ENCODE data around the gene CTDSPL. TPM values are rescaled to one million over a fixed set of nuclear protein-coding genes. Genes with fewer than 3 reads are reported as not detected.

CTDSPL gene
- total RNA-seq, 6 donors from 2014 or later = 35.6 to 78.1 (median 55.5) TPM

GRCh38 chr3:38017445-38018295 is 156.0 kb downstream of the CTDSPL start:
- no peak for ATAC-seq (ENCODE audit: low FRiP score in 2 of 2)

GRCh38 chr3:38018296-38019266 is 156.9 kb downstream of the CTDSPL start:
- 90 to 91% methylated on average over 13 of the region's 13 CpGs for WGBS, 2 donors
- H3K27ac ChIP-seq = peak overlapping the region in 1 of 4 donors; percentile 2
- H3K4me3 ChIP-seq = no peak overlapping the region
- peaks cover 9 to 63% (median 37%) of the 10 kb centered on the region in 4 donors for H3K36me3 ChIP-seq
- no peak for ATAC-seq (ENCODE audit: low FRiP score in 2 of 2)
- no peak for DNase-seq
- no peaks in the 10 kb centered on the region for H3K27me3 ChIP-seq
- TF ChIP-seq POLR2AphosphoS5 (IDR thresholded peaks at IDR 0.05) (no peak), POLR2A (IDR thresholded peaks at IDR 0.05) (no peak), CTCF (IDR thresholded peaks at IDR 0.05) (no peak), EP300 (IDR thresholded peaks at IDR 0.05) (no peak)
- peaks cover 6 to 16% (median 13%) of the 10 kb centered on the region in 4 donors for H3K4me1 ChIP-seq
- H3K9me3 ChIP-seq = peaks cover 0 to 4% (median 0%) of the 10 kb centered on the region in 4 donors

More at GRCh38 chr3:38017445-38018295, 156.0 kb downstream of the CTDSPL start:
- Histone ChIP-seq H3K36me3 (peaks cover 9 to 67% (median 37%) of the 10 kb centered on the region in 4 donors), H3K4me1 (peaks cover 3 to 9% (median 6%) of the 10 kb centered on the region in 4 donors), H3K27ac (no peak overlapping the region), H3K9me3 (peaks cover 0 to 4% (median 0%) of the 10 kb centered on the region in 4 donors), H3K27me3 (no peaks in the 10 kb centered on the region), H3K4me3 (no peak overlapping the region)
- no peak for TF ChIP-seq CTCF (IDR thresholded peaks at IDR 0.05)
- no peak for TF ChIP-seq POLR2AphosphoS5 (IDR thresholded peaks at IDR 0.05)
- no peak for TF ChIP-seq EP300 (IDR thresholded peaks at IDR 0.05)
- no peak for TF ChIP-seq POLR2A (IDR thresholded peaks at IDR 0.05)
- no peak for DNase-seq
- 79 to 96% methylated on average over 6 of the region's 9 CpGs for WGBS, 2 donors

- H3K27me3 ChIP-seq = no peaks in the 10 kb centered on the region
- peaks cover 0 to 4% (median 0%) of the 10 kb centered on the region in 4 donors for H3K9me3 ChIP-seq
- no peak for ATAC-seq (ENCODE audit: low FRiP score in 2 of 2)
- TF ChIP-seq EP300 (IDR thresholded peaks at IDR 0.05) (no peak), POLR2AphosphoS5 (IDR thresholded peaks at IDR 0.05) (no peak), CTCF (IDR thresholded peaks at IDR 0.05) (no peak), POLR2A (IDR thresholded peaks at IDR 0.05) (no peak)
- H3K27ac ChIP-seq = no peak overlapping the region
- no peak for DNase-seq
- no peak overlapping the region for H3K4me3 ChIP-seq
- WGBS, 2 donors = 84 to 93% methylated on average over 10 of the region's 10 CpGs
- peaks cover 9 to 53% (median 36%) of the 10 kb centered on the region in 4 donors for H3K36me3 ChIP-seq
- H3K4me1 ChIP-seq = peaks cover 10 to 21% (median 14%) of the 10 kb centered on the region in 4 donors
Measured at GRCh38 chr3:38019658-38020341, 158.1 kb downstream of the CTDSPL start.

GRCh38 chr3:38020342-38020726 is 158.7 kb downstream of the CTDSPL start:
- peaks cover 5 to 48% (median 33%) of the 10 kb centered on the region in 4 donors for H3K36me3 ChIP-seq
- DNase-seq = no peak
- no peak overlapping the region for H3K27ac ChIP-seq
- WGBS, 2 donors = 80 to 87% methylated on average over 3 of the region's 3 CpGs
- peaks cover 0 to 4% (median 0%) of the 10 kb centered on the region in 4 donors for H3K9me3 ChIP-seq
- TF ChIP-seq CTCF (IDR thresholded peaks at IDR 0.05) = no peak
- no peak for TF ChIP-seq POLR2AphosphoS5 (IDR thresholded peaks at IDR 0.05)
- TF ChIP-seq EP300 (IDR thresholded peaks at IDR 0.05) = no peak
- TF ChIP-seq POLR2A (IDR thresholded peaks at IDR 0.05) = no peak
- H3K4me1 ChIP-seq = peaks cover 11 to 24% (median 16%) of the 10 kb centered on the region in 4 donors
- H3K4me3 ChIP-seq = no peak overlapping the region
- H3K27me3 ChIP-seq = no peaks in the 10 kb centered on the region
- ATAC-seq (ENCODE audit: low FRiP score in 2 of 2) = no peak
